Fibroblast of mammary gland (primary cell): ENCODE results near the gene KCNJ5.

ENCODE experiments used
- DNase-seq: peaks from one replicate; pipeline ENCODE4 v3.0.0-alpha.2; 2010; ENCODE audit warnings: low read depth
- H3K4me3 ChIP-seq: 2 replicates; pipeline ENCODE4 v1.5.1; 2011; ENCODE audit warnings: low read depth, mild to moderate bottlenecking, low read length, moderate library complexity; ENCODE audit not compliant: control insufficient read depth
- TF ChIP-seq, protein P1 (sequence below): conservative IDR thresholded peaks from 2 replicates; pipeline ENCODE4 v1.5.1; 2011; ENCODE audit warnings: low read depth, low read length, inconsistent platforms; ENCODE audit not compliant: control insufficient read depth, insufficient read depth

Gene KCNJ5

DNA sequence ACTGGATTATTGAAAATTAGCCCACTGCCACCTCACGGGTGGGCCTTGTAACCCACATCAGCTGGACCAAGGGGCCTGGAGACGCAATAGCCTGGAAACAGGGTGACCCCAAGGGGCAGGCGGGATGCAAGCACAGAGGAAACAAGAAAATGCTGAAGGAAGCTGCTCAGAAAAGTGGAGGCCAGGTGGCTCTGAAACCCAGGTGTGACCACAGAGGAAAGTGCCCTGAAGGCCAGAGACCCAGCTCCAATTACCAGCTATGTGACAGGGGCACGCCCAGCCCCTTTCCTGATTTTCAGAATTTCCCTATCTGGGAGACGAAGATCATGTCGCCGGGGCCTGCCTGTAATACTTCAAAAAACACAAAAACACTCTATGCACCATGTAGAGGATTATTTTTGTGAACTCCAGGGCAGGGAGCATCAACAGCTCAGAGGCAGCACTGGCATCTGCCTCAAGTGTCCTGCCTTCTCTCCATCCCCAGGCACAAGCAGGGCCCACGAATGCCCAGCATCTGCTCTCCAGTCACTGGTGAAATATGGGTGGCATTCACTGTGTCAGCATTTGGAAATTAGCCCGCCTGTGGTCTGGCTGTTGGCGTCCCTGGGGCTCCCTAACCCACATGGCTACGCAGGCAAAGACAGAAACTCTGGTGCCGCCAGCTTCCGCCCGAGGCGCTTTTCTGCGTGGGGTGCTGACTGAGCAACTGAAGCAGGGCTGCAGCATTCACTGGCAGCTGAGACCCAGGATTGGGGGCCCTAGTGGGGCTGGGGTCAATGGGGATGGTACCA, 30.4 kb upstream of the KCNJ5 start:
- no peak overlapping the region for H3K4me3 ChIP-seq
- TF ChIP-seq, protein P1, sequence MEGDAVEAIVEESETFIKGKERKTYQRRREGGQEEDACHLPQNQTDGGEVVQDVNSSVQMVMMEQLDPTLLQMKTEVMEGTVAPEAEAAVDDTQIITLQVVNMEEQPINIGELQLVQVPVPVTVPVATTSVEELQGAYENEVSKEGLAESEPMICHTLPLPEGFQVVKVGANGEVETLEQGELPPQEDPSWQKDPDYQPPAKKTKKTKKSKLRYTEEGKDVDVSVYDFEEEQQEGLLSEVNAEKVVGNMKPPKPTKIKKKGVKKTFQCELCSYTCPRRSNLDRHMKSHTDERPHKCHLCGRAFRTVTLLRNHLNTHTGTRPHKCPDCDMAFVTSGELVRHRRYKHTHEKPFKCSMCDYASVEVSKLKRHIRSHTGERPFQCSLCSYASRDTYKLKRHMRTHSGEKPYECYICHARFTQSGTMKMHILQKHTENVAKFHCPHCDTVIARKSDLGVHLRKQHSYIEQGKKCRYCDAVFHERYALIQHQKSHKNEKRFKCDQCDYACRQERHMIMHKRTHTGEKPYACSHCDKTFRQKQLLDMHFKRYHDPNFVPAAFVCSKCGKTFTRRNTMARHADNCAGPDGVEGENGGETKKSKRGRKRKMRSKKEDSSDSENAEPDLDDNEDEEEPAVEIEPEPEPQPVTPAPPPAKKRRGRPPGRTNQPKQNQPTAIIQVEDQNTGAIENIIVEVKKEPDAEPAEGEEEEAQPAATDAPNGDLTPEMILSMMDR = no peak
- DNase-seq = no peak

DNA sequence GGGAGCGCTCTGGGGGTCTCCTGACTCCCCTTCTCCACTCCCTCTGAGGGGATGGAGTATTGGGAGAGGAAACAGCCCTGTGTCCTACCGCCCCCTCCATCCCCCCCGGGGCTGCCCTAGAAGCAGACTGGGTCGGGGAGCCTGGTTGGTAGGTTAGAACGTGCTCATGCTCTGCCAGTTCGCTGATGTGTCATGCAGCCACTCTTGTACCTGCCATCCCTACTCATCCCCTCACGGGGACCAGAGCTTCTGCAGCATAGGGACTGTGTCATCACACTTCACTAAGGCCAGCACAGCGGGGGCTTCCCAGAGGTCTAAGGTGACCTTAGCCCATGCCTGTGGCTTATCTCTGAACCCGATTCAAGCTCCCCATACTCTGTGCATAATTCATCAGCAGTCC, 28.8 kb upstream of the KCNJ5 start:
- no peak overlapping the region for H3K4me3 ChIP-seq
- TF ChIP-seq, protein P1 = no peak
- DNase-seq = no peak

DNA sequence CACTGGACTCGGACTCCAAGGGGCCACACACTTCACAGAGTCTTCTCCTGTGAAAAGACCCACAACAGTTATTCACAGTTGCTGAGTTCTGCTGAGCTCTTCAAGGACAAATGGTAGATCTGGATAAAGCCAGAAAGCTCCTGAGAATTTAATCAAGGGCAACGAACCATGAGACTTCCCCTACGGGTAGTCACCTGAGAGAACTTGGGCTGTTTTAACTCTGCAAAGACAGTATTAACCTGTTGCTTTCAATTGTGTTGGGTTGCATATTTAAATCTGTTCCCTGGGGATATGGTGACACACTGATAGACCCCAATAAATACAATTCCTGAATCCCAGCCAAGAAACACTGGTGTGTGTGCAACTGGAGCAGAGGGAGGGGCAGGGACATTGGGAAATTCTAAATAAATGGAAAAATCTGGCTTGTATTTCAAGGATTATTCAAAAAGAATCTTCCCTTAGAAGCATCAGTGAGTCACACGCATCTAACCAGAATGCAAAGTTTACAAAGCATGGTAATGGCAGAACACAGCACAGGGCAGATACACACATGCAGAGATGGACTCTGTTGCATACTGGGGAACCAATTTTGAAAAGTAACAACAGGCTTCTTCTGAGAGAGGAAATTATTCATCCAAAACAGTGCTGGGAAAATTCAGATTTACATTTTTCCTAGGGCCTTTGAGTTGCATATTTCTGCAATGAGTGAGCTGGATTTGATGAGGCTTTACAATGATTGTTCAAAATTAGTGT, 28.1 kb upstream of the KCNJ5 start:
- peak; percentile 55 for DNase-seq
- no peak overlapping the region for H3K4me3 ChIP-seq
- TF ChIP-seq, protein P1 = no peak

DNA sequence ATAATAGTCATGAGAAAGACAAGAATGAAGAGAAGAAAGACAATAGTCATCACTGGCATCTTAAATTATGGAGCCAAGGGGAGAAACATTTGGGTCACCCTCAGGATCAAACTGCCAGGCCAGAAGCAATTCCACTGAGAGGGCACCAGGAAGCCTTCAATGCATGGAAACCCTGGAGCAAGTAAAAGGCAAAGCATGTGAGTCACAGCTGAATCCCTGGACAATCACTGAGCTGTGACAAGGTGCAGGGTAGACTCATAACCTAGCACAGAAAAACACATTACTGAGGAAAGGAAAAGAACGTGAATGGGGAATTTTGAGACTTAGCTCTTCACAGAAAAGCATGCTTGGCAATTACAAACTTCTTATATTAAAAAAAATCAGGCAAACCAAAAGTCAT, 25.7 kb upstream of the KCNJ5 start:
- no peak overlapping the region for H3K4me3 ChIP-seq
- TF ChIP-seq, protein P1 = no peak
- no peak for DNase-seq

DNA sequence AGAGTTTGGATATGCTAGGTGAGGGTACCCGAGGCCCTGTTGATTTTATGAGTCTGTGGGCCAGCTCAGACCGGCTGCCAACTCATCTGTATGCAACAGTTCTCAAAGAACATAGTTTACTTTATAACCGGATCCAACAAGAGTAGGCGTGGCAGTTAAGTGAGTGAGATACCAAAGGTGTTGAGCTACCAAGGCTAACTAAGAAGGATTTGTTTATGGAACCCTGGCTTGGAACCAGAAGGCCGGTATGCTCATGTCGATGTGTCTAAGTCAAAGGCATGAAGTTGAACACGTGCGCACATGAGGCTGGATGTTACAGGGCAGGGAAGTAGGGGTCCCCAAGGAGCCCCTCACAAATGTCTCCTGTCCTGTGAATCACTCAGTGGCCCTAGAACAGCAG, 23.9 kb upstream of the KCNJ5 start, which contains the start of gene KCNJ1:
KCNJ1 (minus strand) TSS at position 20 of the 400 bp plus-strand sequence. CDS start 27,053 bp downstream, outside the sequence.
- DNase-seq = no peak
- TF ChIP-seq, protein P1 = no peak
- no peak within 1 kb of the TSS for H3K4me3 ChIP-seq

DNA sequence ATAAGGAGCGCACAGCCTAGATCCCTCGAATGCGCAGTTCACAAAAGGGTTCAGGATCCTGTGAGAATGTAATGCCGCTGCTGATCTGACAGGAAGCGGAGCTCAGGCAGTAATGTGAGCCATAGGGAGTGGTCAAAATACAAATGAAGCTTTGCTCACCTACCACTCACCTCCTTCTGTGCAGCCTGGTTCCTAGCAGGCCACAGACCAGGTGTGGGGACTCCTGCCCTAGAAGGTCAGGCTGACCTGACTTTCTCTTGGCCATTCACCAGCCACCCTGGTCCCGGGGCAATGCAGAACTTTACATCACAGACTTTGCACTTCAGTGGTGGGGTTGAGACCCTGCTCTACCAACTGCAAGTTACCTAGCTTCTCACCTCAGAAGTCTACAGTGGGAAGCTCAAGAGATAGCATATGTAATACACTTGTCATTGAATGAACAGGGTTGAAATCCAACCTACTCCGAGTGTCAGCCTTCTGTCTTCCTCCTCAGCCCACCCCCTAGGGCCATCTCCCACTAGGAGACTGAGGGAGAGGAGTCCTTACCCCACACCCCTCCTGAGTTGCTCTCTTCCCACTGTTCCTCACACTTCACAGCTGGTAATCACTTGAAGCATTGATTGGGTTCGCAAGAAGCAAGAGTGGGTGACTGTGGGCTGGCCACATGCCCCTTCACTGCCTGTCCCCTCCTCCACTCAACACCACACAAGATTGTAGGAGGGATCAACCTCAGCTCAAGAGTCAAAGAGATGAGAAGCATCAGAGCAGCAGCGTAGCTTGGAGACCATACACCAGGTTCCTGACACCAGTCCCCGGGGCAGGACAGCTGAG, 22.1 kb upstream of the KCNJ5 start:
- DNase-seq = no peak
- TF ChIP-seq, protein P1 = no peak
- H3K4me3 ChIP-seq = no peak overlapping the region
